K562 (cell line): Measurements from ENCODE around the gene COL5A1. TPM values are rescaled to one million over a fixed set of nuclear protein-coding genes. Genes with fewer than 3 reads are reported as not detected.

Source experiments
- ATAC-seq: fragments of 200-7000 bp; cut with Tn5 transposase; 3 replicates; pipeline ENCODE4 v1.9.1; 2020; ENCODE audit warnings: moderate library complexity
- BruUV-seq: library from RNA; stranded (reverse); fragments of 400-500 nt; replicated peaks from 2 replicates; lab custom pipeline; 2021; lab: Mats Ljungman, UMichigan
- CTCF ChIA-PET: fragments of 300-600 bp; formaldehyde crosslinking; extraction: SDS; loops from one replicate; lab custom pipeline; 2021; ENCODE audit warnings: low intra/inter-chr PET ratio; lab: Yijun Ruan, JAX
- POLR2A ChIA-PET: fragments of 300-600, 350-650 bp; sonication (Branson Sonifier 250); formaldehyde crosslinking; extraction: SDS; loops from one replicate; lab custom pipeline; 2021; ENCODE audit warnings: antibody characterized with exemption, inconsistent platforms; lab: Yijun Ruan, JAX
- DNase-seq, 4 experiments: peaks; one replicate each; pipeline versions ENCODE4 v3.0.0 to v3.0.0-alpha.2; 2011 to 2018; ENCODE audit warnings: low spot score in 3 of 4, mixed read lengths in 3 of 4; ENCODE audit errors: extremely low read depth in 1 of 4
- FAIRE-seq: peaks from 2 replicates; lab custom pipeline; 2011; peaks lifted over from hg19 to GRCh38; lab: Jason Lieb, UNC
- H2AFZ ChIP-seq: 2 replicates; pipeline ENCODE4 v1.6.0; 2011; ENCODE audit warnings: low read depth, low read length, control low read depth, inconsistent platforms
- H3K27ac ChIP-seq: fragments of 200-600 bp; 3 replicates; pipeline ENCODE4 v1.8.0; 2011; ENCODE audit warnings: low read depth, mild to moderate bottlenecking, control low read depth, inconsistent platforms, low read length, moderate library complexity, mixed read lengths; ENCODE audit errors: extremely low read depth
- H3K27me3 ChIP-seq, 2 experiments: fragments of 300-600 bp in 1 of 2; 2 replicates in 1 of 2; 3 replicates in 1 of 2; pipeline versions ENCODE4 v1.6.0 to v1.8.0; 2011; ENCODE audit warnings: inconsistent platforms in 2 of 2, low read length in 2 of 2, mild to moderate bottlenecking in 1 of 2, mixed read lengths in 1 of 2, moderate library complexity in 1 of 2; ENCODE audit not compliant: control insufficient read depth in 2 of 2, insufficient read depth in 2 of 2
- H3K36me3 ChIP-seq: fragments of 300-600 bp; 3 replicates; pipeline ENCODE4 v1.8.0; 2011; ENCODE audit warnings: mild to moderate bottlenecking, low read length, inconsistent platforms; ENCODE audit not compliant: control insufficient read depth, insufficient read depth
- H3K4me1 ChIP-seq, 2 experiments: fragments of 200-600 bp in 1 of 2; replicated peaks in 1 of 2; 2 replicates in 1 of 2; 3 replicates in 1 of 2; pipeline versions ENCODE4 v1.5.1 to v1.8.0; 2011; ENCODE audit warnings: inconsistent platforms in 2 of 2, low read length in 2 of 2, mild to moderate bottlenecking in 1 of 2, mixed read lengths in 1 of 2, moderate library complexity in 1 of 2; ENCODE audit not compliant: control insufficient read depth in 2 of 2, insufficient read depth in 2 of 2
- H3K4me2 ChIP-seq: 2 replicates; pipeline ENCODE4 v1.6.1; 2011; ENCODE audit warnings: low read length, control low read depth, inconsistent platforms, mixed read lengths; ENCODE audit not compliant: insufficient read depth
- H3K4me3 ChIP-seq: fragments of 200-600 bp; sonication (generic), shearing (Covaris generic); 2 replicates; pipeline ENCODE4 v1.5.1; 2016; ENCODE audit warnings: control low read depth, inconsistent platforms
- H3K79me2 ChIP-seq: fragments of 200-600 bp; 3 replicates; pipeline ENCODE4 v1.8.0; 2011; ENCODE audit warnings: low read length, inconsistent platforms; ENCODE audit not compliant: control insufficient read depth, insufficient read depth
- H3K9ac ChIP-seq, 2 experiments: 2 replicates each; pipeline versions ENCODE4 v1.6.0 to v1.6.1; 2011; ENCODE audit warnings: low read depth in 2 of 2, low read length in 2 of 2, control low read depth in 1 of 2, inconsistent platforms in 1 of 2, mild to moderate bottlenecking in 1 of 2, mixed read lengths in 1 of 2; ENCODE audit not compliant: insufficient read depth in 1 of 2
- H3K9me1 ChIP-seq: one replicate; pipeline ENCODE4 v1.6.0; 2011; ENCODE audit warnings: inconsistent platforms, mild to moderate bottlenecking, low read length, moderate library complexity; ENCODE audit not compliant: control insufficient read depth, insufficient read depth
- H3K9me3 ChIP-seq: replicated peaks from 2 replicates; pipeline ENCODE4 v1.5.1; 2011; ENCODE audit warnings: low read depth, low read length, inconsistent platforms; ENCODE audit not compliant: control insufficient read depth, insufficient read depth
- H4K20me1 ChIP-seq: replicated peaks from 2 replicates; pipeline ENCODE4 v1.6.1; 2011; ENCODE audit warnings: low read length, inconsistent platforms, mixed read lengths; ENCODE audit not compliant: control insufficient read depth, insufficient read depth
- ETV1 ChIP-seq: fragments of 450-650 bp; conservative IDR thresholded peaks from 2 replicates; pipeline ENCODE4 v1.6.1; 2016; ENCODE audit warnings: missing genetic modification characterization, control low read depth, low read depth, missing compliant biosample characterization
- PRPF4 ChIP-seq: fragments of 200-400 bp; formaldehyde crosslinking; IDR thresholded peaks from one replicate; pipeline ENCODE4 v1.6.1; 2017; ENCODE audit warnings: low read length, low read depth, mild to moderate bottlenecking; ENCODE audit not compliant: insufficient read depth, poor library complexity, severe bottlenecking
- RERE ChIP-seq: sonication (generic); formaldehyde crosslinking; IDR thresholded peaks from 2 replicates; pipeline ENCODE4 v1.8.0; 2023; ENCODE audit warnings: missing genetic modification reagents, mild to moderate bottlenecking, borderline replicate concordance
- TRIM25 ChIP-seq: fragments of 450-650 bp; IDR thresholded peaks from 2 replicates; pipeline ENCODE4 v1.7.0; 2016; ENCODE audit warnings: borderline replicate concordance
- ZNF24 ChIP-seq: fragments of 450-650 bp; IDR thresholded peaks from 2 replicates; pipeline ENCODE4 v1.6.1; 2016
- ZNF318 ChIP-seq, 2 experiments: fragments of 450-650 bp; IDR thresholded peaks; 2 replicates each; pipeline ENCODE4 v1.6.1; 2016; ENCODE audit warnings: mild to moderate bottlenecking in 2 of 2, borderline replicate concordance in 1 of 2, low read depth in 1 of 2, moderate library complexity in 1 of 2
- WGBS: fragments of 100-300 bp; shearing (Covaris generic); methylation state at CpG from one replicate; pipeline ENCODE4 v1.1.6; 2016; ENCODE audit warnings: low coverage, mixed read lengths; ENCODE audit not compliant: insufficient coverage; ENCODE audit errors: missing lambda C conversion rate; 5-methylcytosine and 5-hydroxymethylcytosine counted together
- in situ Hi-C: fragments of 300-500 bp; cut with MboI; formaldehyde crosslinking; loops from 4 replicates; pipeline ENCODE4 v1.15.0; 2018; ENCODE audit warnings: inconsistent platforms, mixed read lengths
- intact Hi-C: fragments of 100-400 bp; cut with micrococcal nuclease; formaldehyde crosslinking; loops from 2 replicates; pipeline ENCODE4 v1.14.2; 2022
- polyA plus RNA-seq, 8 experiments: library from polyadenylated mRNA; depleted of rRNA in 4 of 8; stranded (reverse) in 5 of 8; unstranded in 3 of 8; fragments of >200 nt; fragmentation: Nextera tagmentation in 2 of 8; fragmentation: Illumina TruSeq in 1 of 8; extraction: Ambion mirVana in 2 of 8; extraction: Trizol in 1 of 8; gene quantifications; 2 replicates each; pipeline versions ENCODE4 v1.2.1 to v1.2.3, GENCODE V29; 2011 to 2014; ENCODE audit warnings: inconsistent platforms in 1 of 8, missing spikeins in 1 of 8
- total RNA-seq, 7 experiments: library from RNA; depleted of rRNA in 6 of 7; stranded (reverse); fragments of >200 nt in 6 of 7; fragmentation: Illumina TruSeq in 2 of 7; extraction: Trizol in 2 of 7; gene quantifications; 2 replicates each; pipeline versions ENCODE4 v1.2.1 to v1.2.3, GENCODE V29; 2011 to 2021; ENCODE audit warnings: low replicate concordance in 1 of 7

The COL5A1 gene
- total and polyA plus RNA-seq, 9 of the 15 experiments (the other 6 are each of a cell fraction or from before 2014, with no cell fraction given): under 0.01 to 0.13 (median 0.04) TPM; not detected in 6

- no peaks in the 10 kb centered on the region for H3K4me1 ChIP-seq
- 2% methylated on average over 6 of the region's 11 CpGs for WGBS
- ChIA-PET POLR2A (no interaction called here), CTCF (no interaction called here)
- no peaks in the 10 kb centered on the region for H3K9me1 ChIP-seq
- H3K4me2 ChIP-seq: no peak overlapping the region
- H3K9ac ChIP-seq: no peak overlapping the region
- H4K20me1 ChIP-seq: peaks cover 5% of the 10 kb centered on the region; the same call in 1 of the 2 replicates
- DNase-seq (no peak), ATAC-seq (no peak), FAIRE-seq (no peak)
- H2AFZ ChIP-seq: no peak overlapping the region
- no TSS peak for BruUV-seq
- H3K27me3 ChIP-seq: peaks cover 12 to 58% of the 10 kb centered on the region in 2 experiments; a peak in 4 of 5 replicates
- H3K4me3 ChIP-seq: no peak overlapping the region
- no peaks in the 10 kb centered on the region; the same call in 1 of the 2 replicates for H3K9me3 ChIP-seq
- in situ Hi-C loops: no loop called here
- no peaks in the 10 kb centered on the region for H3K36me3 ChIP-seq
- no peak overlapping the region for H3K27ac ChIP-seq
- intact Hi-C loops: no loop called here
- H3K79me2 ChIP-seq: no peaks in the 10 kb centered on the region
- no peak for TF ChIP-seq TRIM25
- TF ChIP-seq ZNF318 (IDR thresholded peaks at IDR 0.05; ENCODE audit: borderline replicate concordance in 1 of 2, low read depth in 1 of 2): no peak
- TF ChIP-seq RERE (CRISPR knock-in tag): no peak
- TF ChIP-seq ZNF24: no peak
- TF ChIP-seq ETV1 (tag): no peak
- TF ChIP-seq PRPF4: no peak
These were observed 170.7 kb downstream of the COL5A1 start for GRCh38 chr9:134812343-134812673.
